B cell (primary cell): ENCODE results near the gene LMO3. TPM values are rescaled to one million over a fixed set of nuclear protein-coding genes. Genes with fewer than 3 reads are reported as not detected.

Experiments
- ATAC-seq: fragments of 200-7000 bp; cut with Tn5 transposase; one replicate; pipeline ENCODE4 v1.10.0; 2021; ENCODE audit warnings: low read depth, mild to moderate bottlenecking, moderate number of reproducible peaks, moderate library complexity
- CTCF ChIA-PET: fragments of 350-600 bp; sonication (Branson Sonifier 250); formaldehyde crosslinking; loops from one replicate; lab custom pipeline; 2021; ENCODE audit warnings: antibody characterized with exemption, inconsistent platforms; lab: Charles Lee
- POLR2A ChIA-PET: fragments of 350-600 bp; sonication (Branson Sonifier 250); formaldehyde crosslinking; loops from one replicate; lab custom pipeline; 2021; ENCODE audit warnings: antibody characterized with exemption; lab: Charles Lee
- DNase-seq: peaks from one replicate; pipeline ENCODE4 v3.0.0; 2013
- H2AFZ ChIP-seq: 2 replicates; pipeline ENCODE4 v1.6.1; 2012; ENCODE audit warnings: mild to moderate bottlenecking, low read depth, low read length; ENCODE audit not compliant: insufficient read depth, poor library complexity, severe bottlenecking
- H3K27ac ChIP-seq, 2 donors: 1 replicate in 1 of 2; 2 replicates in 1 of 2; pipeline ENCODE4 v1.5.1; 2012 to 2013; ENCODE audit warnings: low read length in 2 of 2, mild to moderate bottlenecking in 2 of 2, moderate library complexity in 1 of 2
- H3K27me3 ChIP-seq, 4 experiments: fragments of 200-600 bp in 1 of 4; sonication (generic) in 1 of 4; replicated peaks in 1 of 4; 1 replicate in 2 of 4; 2 replicates in 2 of 4; pipeline versions ENCODE4 v1.6.1 to v1.7.0; 2013 to 2016; ENCODE audit warnings: low read length in 3 of 4, mild to moderate bottlenecking in 2 of 4, mixed read lengths in 1 of 4, moderate library complexity in 1 of 4; ENCODE audit not compliant: insufficient read depth in 4 of 4, control insufficient read depth in 3 of 4; ENCODE audit errors: control extremely low read depth in 1 of 4
- H3K36me3 ChIP-seq, 2 experiments: replicated peaks in 1 of 2; 1 replicate in 1 of 2; 2 replicates in 1 of 2; pipeline versions ENCODE4 v1.6.1 to v1.7.1; 2013; ENCODE audit warnings: low read length in 1 of 2; ENCODE audit not compliant: insufficient read depth in 2 of 2, control insufficient read depth in 1 of 2; ENCODE audit errors: control extremely low read depth in 1 of 2, extremely low read depth in 1 of 2
- H3K4me1 ChIP-seq, 2 donors: fragments of 200-600 bp in 1 of 2; sonication (generic) in 1 of 2; 1 replicate in 1 of 2; 2 replicates in 1 of 2; pipeline versions ENCODE4 v1.5.1 to v1.6.1; 2013 to 2017; ENCODE audit warnings: low read length in 2 of 2; ENCODE audit not compliant: control insufficient read depth in 2 of 2, insufficient read depth in 2 of 2
- H3K4me2 ChIP-seq: replicated peaks from 2 replicates; pipeline ENCODE3; 2012; ENCODE audit warnings: mild to moderate bottlenecking, low read depth, low read length; ENCODE audit not compliant: poor library complexity, severe bottlenecking
- H3K4me3 ChIP-seq, 5 experiments: fragments of 200-600 bp in 1 of 5; sonication (generic) in 1 of 5; 1 replicate in 3 of 5; 2 replicates in 2 of 5; pipeline versions ENCODE4 v1.5.1 to v1.7.0; 2011 to 2016; ENCODE audit warnings: low read length in 4 of 5, mild to moderate bottlenecking in 4 of 5, low read depth in 2 of 5, control low read depth in 1 of 5, moderate library complexity in 1 of 5; ENCODE audit not compliant: insufficient read depth in 1 of 5; ENCODE audit errors: control extremely low read depth in 1 of 5, extremely low read depth in 1 of 5
- H3K79me2 ChIP-seq: fragments of 200-600 bp; sonication (generic); one replicate; pipeline ENCODE4 v1.6.0; 2016; ENCODE audit warnings: low read length; ENCODE audit not compliant: control insufficient read depth, insufficient read depth
- H3K9ac ChIP-seq: fragments of 200-600 bp; sonication (generic); 2 replicates; pipeline ENCODE4 v1.6.1; 2017; ENCODE audit warnings: mild to moderate bottlenecking, low read length, moderate library complexity
- H3K9me3 ChIP-seq, 3 donors: one replicate each; pipeline versions ENCODE4 v1.6.1 to v1.7.1; 2013; ENCODE audit warnings: low read length in 2 of 3; ENCODE audit not compliant: control insufficient read depth in 2 of 3, insufficient read depth in 1 of 3; ENCODE audit errors: control extremely low read depth in 1 of 3
- H4K20me1 ChIP-seq: 2 replicates; pipeline ENCODE4 v1.6.0; 2012; ENCODE audit warnings: mild to moderate bottlenecking, low read length; ENCODE audit not compliant: insufficient read depth, control insufficient read depth, poor library complexity, severe bottlenecking
- H3K27ac Mint-ChIP-seq: one replicate; pipeline ENCODE4 v1.8.0; 2021; ENCODE audit warnings: mixed read lengths
- H3K27me3 Mint-ChIP-seq: one replicate; pipeline ENCODE4 v1.8.0; 2021; ENCODE audit warnings: mixed read lengths
- H3K4me1 Mint-ChIP-seq: one replicate; pipeline ENCODE4 v1.8.0; 2021; ENCODE audit warnings: mixed read lengths
- H3K4me3 Mint-ChIP-seq: one replicate; pipeline ENCODE4 v1.8.0; 2021; ENCODE audit warnings: mixed read lengths
- H3K9me3 Mint-ChIP-seq: one replicate; pipeline ENCODE4 v1.8.0; 2022; ENCODE audit warnings: mixed read lengths; ENCODE audit not compliant: insufficient read depth
- EZH2 ChIP-seq: IDR thresholded peaks from 2 replicates; pipeline ENCODE4 v1.6.1; 2012; ENCODE audit warnings: borderline replicate concordance, low read depth, mild to moderate bottlenecking, moderate library complexity, low read length; ENCODE audit not compliant: insufficient read depth, poor library complexity, severe bottlenecking
- WGBS: methylation state at CpG from one replicate; pipeline ENCODE4 v1.1.5; 2013; ENCODE audit warnings: missing lambda C conversion rate; ENCODE audit not compliant: insufficient coverage; 5-methylcytosine and 5-hydroxymethylcytosine counted together
- intact Hi-C: fragments of 100-400 bp; cut with micrococcal nuclease; formaldehyde crosslinking; loops from one replicate; pipeline ENCODE4 v1.10.0; 2022
- polyA plus RNA-seq: library from polyadenylated mRNA; depleted of rRNA; stranded (reverse); fragments of >200 nt; gene quantifications from 2 replicates; pipeline ENCODE4 v1.2.3, GENCODE V29; 2012
- total RNA-seq, 2 donors: library from RNA; stranded (reverse); fragments of 120-200 nt in 1 of 2; gene quantifications; 1 replicate in 1 of 2; 2 replicates in 1 of 2; pipeline versions ENCODE4 v1.2.3 to v1.2.4, GENCODE V29; 2013 to 2022
- TF ChIP-seq, protein P1 (sequence below): fragments of 200-600 bp; IDR thresholded peaks from one replicate; pipeline ENCODE4 v1.8.0; 2022; ENCODE audit warnings: antibody characterized with exemption, mild to moderate bottlenecking

LMO3 gene
- total and polyA plus RNA-seq, 2 donors (not counting 1 experiment from before 2014, with no cell fraction given): not detected

DNA sequence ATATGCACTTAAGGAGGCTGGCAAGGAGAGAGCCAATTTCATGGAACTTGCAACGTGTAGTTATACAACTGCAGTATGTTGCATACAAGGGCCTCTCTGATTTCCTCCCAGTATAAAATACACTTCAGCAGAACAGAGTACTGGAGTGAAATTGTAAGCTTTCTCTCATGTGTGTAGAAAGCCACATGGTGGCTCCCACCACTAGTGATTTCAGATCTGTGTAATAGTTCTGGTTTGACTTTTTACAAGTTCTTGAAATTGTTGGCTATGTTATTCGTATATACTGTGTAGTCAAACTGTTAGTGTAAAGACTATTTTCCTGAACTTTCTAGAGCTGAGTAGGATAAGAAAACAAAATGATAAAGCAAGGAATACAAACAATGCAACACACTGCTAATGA lies 16.4 kb upstream of the LMO3 start:
- intact Hi-C loops: no loop called here
- Histone ChIP-seq H3K9ac (no peak overlapping the region), H4K20me1 (no peaks in the 10 kb centered on the region), H2AFZ (no peak overlapping the region), H3K27me3 (no peaks in the 10 kb centered on the region), H3K36me3 (no peaks in the 10 kb centered on the region), H3K9me3 (no peaks in the 10 kb centered on the region), H3K4me2 (no peak overlapping the region), H3K27ac (no peak overlapping the region), H3K4me1 (no peaks in the 10 kb centered on the region), H3K4me3 (no peak overlapping the region), H3K79me2 (no peaks in the 10 kb centered on the region)
- no peaks in the 10 kb centered on the region for H3K4me1 Mint-ChIP-seq
- H3K27ac Mint-ChIP-seq: no peak overlapping the region
- CTCF ChIA-PET: no interaction called here
- no CpG with 5 or more reads among the region's 2 CpGs for WGBS
- H3K9me3 Mint-ChIP-seq: no peaks in the 10 kb centered on the region
- POLR2A ChIA-PET: no interaction called here
- H3K4me3 Mint-ChIP-seq: no peak overlapping the region
- TF ChIP-seq EZH2: no peak
- TF ChIP-seq, protein P1, sequence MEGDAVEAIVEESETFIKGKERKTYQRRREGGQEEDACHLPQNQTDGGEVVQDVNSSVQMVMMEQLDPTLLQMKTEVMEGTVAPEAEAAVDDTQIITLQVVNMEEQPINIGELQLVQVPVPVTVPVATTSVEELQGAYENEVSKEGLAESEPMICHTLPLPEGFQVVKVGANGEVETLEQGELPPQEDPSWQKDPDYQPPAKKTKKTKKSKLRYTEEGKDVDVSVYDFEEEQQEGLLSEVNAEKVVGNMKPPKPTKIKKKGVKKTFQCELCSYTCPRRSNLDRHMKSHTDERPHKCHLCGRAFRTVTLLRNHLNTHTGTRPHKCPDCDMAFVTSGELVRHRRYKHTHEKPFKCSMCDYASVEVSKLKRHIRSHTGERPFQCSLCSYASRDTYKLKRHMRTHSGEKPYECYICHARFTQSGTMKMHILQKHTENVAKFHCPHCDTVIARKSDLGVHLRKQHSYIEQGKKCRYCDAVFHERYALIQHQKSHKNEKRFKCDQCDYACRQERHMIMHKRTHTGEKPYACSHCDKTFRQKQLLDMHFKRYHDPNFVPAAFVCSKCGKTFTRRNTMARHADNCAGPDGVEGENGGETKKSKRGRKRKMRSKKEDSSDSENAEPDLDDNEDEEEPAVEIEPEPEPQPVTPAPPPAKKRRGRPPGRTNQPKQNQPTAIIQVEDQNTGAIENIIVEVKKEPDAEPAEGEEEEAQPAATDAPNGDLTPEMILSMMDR: no peak
- no peaks in the 10 kb centered on the region for H3K27me3 Mint-ChIP-seq
- no peak for DNase-seq
- no peak for ATAC-seq

DNA sequence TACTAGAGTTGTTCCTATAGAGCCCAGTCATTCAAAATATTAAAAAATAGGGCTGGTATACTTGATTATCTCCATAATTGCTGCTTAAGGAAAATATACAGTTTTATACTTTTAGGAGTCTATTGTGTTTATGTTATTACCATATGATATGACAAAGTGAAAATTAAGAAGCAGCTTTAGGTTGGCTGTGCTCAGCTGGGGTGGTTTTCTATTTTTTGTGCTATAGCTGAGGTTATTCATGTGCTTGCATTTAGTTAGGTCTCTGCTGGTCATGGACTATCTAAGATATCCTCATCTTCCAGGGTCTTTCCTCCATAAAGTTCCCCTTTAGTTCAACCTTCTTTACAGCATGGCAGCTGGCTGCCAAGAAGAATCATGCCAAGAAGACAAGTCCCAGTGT lies 13.6 kb upstream of the LMO3 start:
- Histone ChIP-seq H3K9ac (no peak overlapping the region), H3K9me3 (no peaks in the 10 kb centered on the region), H3K36me3 (no peaks in the 10 kb centered on the region), H4K20me1 (no peaks in the 10 kb centered on the region), H3K4me3 (no peak overlapping the region), H3K79me2 (no peaks in the 10 kb centered on the region), H3K4me2 (no peak overlapping the region), H3K4me1 (no peaks in the 10 kb centered on the region), H2AFZ (no peak overlapping the region), H3K27ac (no peak overlapping the region), H3K27me3 (no peaks in the 10 kb centered on the region)
- TF ChIP-seq EZH2: no peak
- TF ChIP-seq, protein P1: no peak
- CTCF ChIA-PET: interaction anchor here (0.5 to 0.7 kb wide), 2 partner anchors 35 to 761 kb away, joined by 3 read pairs; no protein-coding TSS in a partner anchor
- Mint-ChIP-seq H3K27me3 (no peaks in the 10 kb centered on the region), H3K4me1 (no peaks in the 10 kb centered on the region), H3K27ac (no peak overlapping the region), H3K4me3 (no peak overlapping the region), H3K9me3 (no peaks in the 10 kb centered on the region)
- POLR2A ChIA-PET: no interaction called here
- DNase-seq: no peak
- ATAC-seq: no peak
- intact Hi-C loops: no loop called here
